Parathyroid adenoma (tissue), 2 donors: ENCODE results near the gene DHCR7.

Experiments
- H2AFZ ChIP-seq: fragments of 300-600 bp; sonication (generic); one replicate; pipeline ENCODE4 v1.7.0; 2017; ENCODE audit warnings: antibody characterized with exemption, mild to moderate bottlenecking
- H3K27ac ChIP-seq: fragments of 300-600 bp; sonication (generic); one replicate; pipeline ENCODE4 v1.7.0; 2017
- H3K27me3 ChIP-seq: fragments of 300-600 bp; sonication (generic); one replicate; pipeline ENCODE4 v1.7.0; 2017; ENCODE audit warnings: low read length; ENCODE audit not compliant: control insufficient read depth, insufficient read depth
- H3K36me3 ChIP-seq: fragments of 300-600 bp; sonication (generic); one replicate; pipeline ENCODE4 v1.7.0; 2017; ENCODE audit warnings: low read length; ENCODE audit not compliant: control insufficient read depth, insufficient read depth
- H3K4me1 ChIP-seq: fragments of 300-600 bp; sonication (generic); one replicate; pipeline ENCODE4 v1.7.0; 2017; ENCODE audit warnings: control low read depth
- H3K4me2 ChIP-seq: fragments of 300-600 bp; sonication (generic); one replicate; pipeline ENCODE4 v1.7.0; 2017; ENCODE audit warnings: low read length
- H3K4me3 ChIP-seq: fragments of 300-600 bp; sonication (generic); one replicate; pipeline ENCODE4 v1.7.0; 2017; ENCODE audit warnings: low read depth, low read length
- H3K79me2 ChIP-seq: fragments of 300-600 bp; sonication (generic); one replicate; pipeline ENCODE4 v1.7.0; 2017; ENCODE audit warnings: control low read depth
- H3K9ac ChIP-seq: fragments of 300-600 bp; sonication (generic); one replicate; pipeline ENCODE4 v1.7.0; 2017; ENCODE audit warnings: mild to moderate bottlenecking
- H3K9me3 ChIP-seq: fragments of 300-600 bp; sonication (generic); one replicate; pipeline ENCODE4 v1.7.0; 2017; ENCODE audit warnings: low read length; ENCODE audit not compliant: control insufficient read depth
- TF ChIP-seq, protein P1 (sequence below): fragments of 300-600 bp; sonication (generic); IDR thresholded peaks from one replicate; pipeline ENCODE4 v1.7.0; 2017; ENCODE audit warnings: antibody characterized with exemption, mild to moderate bottlenecking
- donor health status: primary hyperparathyroidism.

Gene DHCR7

DNA sequence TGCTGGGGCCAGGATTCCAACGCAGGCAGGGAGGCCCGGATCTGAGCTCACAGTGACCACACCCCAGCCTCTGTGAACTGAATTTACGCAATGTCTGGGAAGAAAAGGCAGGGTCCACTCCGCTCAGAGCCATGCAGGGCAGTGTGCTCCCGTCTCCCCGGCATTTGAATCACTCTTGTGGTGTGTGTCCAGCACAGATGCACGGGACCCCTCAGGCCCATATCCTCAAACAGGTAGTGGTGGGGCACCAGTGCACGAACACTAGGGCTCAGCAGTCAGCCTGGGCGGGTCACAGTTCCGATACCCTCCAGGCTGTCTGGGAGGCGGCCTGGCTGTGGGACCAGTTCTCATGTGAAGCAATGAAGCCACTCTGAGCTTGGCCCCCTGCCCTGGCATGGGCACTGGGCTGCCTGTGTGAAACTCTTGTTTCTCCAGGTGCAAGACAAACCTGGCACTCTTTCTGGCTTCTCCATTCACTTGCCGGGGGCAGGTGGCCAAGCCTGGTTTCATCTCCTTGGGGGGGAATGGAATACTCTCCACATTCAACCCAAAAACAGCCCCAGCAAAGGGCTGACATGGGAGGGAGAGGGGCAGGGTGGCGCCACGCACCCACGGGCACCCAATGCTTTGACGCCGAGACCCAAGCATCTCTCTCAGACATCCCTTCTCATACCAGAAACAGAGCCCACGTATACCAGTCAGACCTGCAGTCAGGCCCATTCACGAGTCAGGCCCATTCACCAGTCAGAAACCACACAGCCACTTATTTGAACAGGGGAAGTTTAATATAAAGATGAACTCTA lies 14.3 kb downstream of the DHCR7 start:
- Histone ChIP-seq H3K4me1 (no peaks in the 10 kb centered on the region), H3K4me2 (no peak overlapping the region), H3K27me3 (no peaks in the 10 kb centered on the region), H3K9ac (no peak overlapping the region), H3K4me3 (no peak overlapping the region), H2AFZ (no peak overlapping the region), H3K9me3 (no peaks in the 10 kb centered on the region), H3K79me2 (no peaks in the 10 kb centered on the region), H3K27ac (no peak overlapping the region), H3K36me3 (no peaks in the 10 kb centered on the region)
- TF ChIP-seq, protein P1, sequence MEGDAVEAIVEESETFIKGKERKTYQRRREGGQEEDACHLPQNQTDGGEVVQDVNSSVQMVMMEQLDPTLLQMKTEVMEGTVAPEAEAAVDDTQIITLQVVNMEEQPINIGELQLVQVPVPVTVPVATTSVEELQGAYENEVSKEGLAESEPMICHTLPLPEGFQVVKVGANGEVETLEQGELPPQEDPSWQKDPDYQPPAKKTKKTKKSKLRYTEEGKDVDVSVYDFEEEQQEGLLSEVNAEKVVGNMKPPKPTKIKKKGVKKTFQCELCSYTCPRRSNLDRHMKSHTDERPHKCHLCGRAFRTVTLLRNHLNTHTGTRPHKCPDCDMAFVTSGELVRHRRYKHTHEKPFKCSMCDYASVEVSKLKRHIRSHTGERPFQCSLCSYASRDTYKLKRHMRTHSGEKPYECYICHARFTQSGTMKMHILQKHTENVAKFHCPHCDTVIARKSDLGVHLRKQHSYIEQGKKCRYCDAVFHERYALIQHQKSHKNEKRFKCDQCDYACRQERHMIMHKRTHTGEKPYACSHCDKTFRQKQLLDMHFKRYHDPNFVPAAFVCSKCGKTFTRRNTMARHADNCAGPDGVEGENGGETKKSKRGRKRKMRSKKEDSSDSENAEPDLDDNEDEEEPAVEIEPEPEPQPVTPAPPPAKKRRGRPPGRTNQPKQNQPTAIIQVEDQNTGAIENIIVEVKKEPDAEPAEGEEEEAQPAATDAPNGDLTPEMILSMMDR: no peak

DNA sequence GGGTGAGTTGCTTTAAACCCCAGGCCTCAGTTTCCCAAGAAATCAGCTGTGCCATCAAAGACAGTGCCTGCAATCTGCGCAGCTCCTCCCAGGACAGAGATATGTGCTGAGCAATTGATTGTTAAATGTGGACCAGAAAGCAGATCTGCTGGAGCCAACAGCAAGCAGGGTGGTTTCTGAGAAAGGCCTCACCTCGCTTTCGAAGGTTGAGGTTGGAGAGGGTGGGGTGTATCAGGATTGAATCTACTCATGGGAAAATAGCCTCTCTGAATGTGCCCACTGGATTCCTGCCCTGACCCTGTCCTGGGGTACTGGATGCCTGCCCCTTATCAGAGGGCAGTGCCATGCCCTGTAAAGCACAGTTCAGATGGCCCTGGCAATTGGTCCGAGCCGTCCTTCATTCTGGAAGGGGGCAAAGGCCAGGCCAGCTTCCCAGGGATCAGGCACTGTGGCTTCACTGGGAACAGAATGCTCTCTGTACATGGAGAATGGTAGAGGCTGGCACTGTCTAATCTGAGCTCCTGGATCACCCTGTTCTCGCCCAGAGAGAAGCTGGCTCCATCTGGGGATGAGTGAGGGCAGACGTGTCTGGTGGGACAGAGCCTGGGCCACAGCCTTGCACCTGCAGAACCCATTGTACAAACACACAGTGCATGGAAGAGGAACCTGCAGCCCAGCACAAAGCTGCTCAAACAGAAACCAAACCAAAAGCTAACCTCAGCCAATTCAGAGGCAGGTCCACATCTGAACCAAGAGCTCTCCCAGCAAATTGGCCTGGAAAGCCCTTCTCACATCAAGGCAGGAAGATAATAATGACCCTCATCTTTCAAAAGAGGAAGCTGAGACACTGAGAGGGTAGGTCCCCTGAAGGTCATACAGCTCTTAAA lies 15.2 kb downstream of the DHCR7 start:
- H3K79me2 ChIP-seq: no peaks in the 10 kb centered on the region
- TF ChIP-seq, protein P1: no peak
- H2AFZ ChIP-seq: no peak overlapping the region
- no peak overlapping the region for H3K27ac ChIP-seq
- H3K36me3 ChIP-seq: no peaks in the 10 kb centered on the region
- H3K27me3 ChIP-seq: no peaks in the 10 kb centered on the region
- H3K4me2 ChIP-seq: no peak overlapping the region
- H3K9ac ChIP-seq: no peak overlapping the region
- no peaks in the 10 kb centered on the region for H3K4me1 ChIP-seq
- no peak overlapping the region for H3K4me3 ChIP-seq
- no peaks in the 10 kb centered on the region for H3K9me3 ChIP-seq

- Histone ChIP-seq H2AFZ (no peak overlapping the region), H3K36me3 (no peaks in the 10 kb centered on the region), H3K9me3 (no peaks in the 10 kb centered on the region), H3K4me2 (no peak overlapping the region), H3K9ac (no peak overlapping the region), H3K4me3 (no peak overlapping the region), H3K4me1 (no peaks in the 10 kb centered on the region), H3K27ac (no peak overlapping the region), H3K27me3 (no peaks in the 10 kb centered on the region), H3K79me2 (no peaks in the 10 kb centered on the region)
- TF ChIP-seq, protein P1: no peak
Measured at GRCh38 chr11:71431271-71431670, 16.9 kb downstream of the DHCR7 start.

GRCh38 chr11:71430166-71430565 lies 18.0 kb downstream of the DHCR7 start:
- H3K9ac ChIP-seq: no peak overlapping the region
- no peaks in the 10 kb centered on the region for H3K9me3 ChIP-seq
- H3K4me3 ChIP-seq: no peak overlapping the region
- no peak overlapping the region for H3K4me2 ChIP-seq
- no peaks in the 10 kb centered on the region for H3K4me1 ChIP-seq
- H3K27ac ChIP-seq: no peak overlapping the region
- H3K79me2 ChIP-seq: no peaks in the 10 kb centered on the region
- TF ChIP-seq, protein P1: no peak
- H3K27me3 ChIP-seq: no peaks in the 10 kb centered on the region
- no peaks in the 10 kb centered on the region for H3K36me3 ChIP-seq
- H2AFZ ChIP-seq: no peak overlapping the region
